ENCODE results near the gene SCT. TPM values are rescaled to one million over a fixed set of nuclear protein-coding genes. Genes with fewer than 3 reads are reported as not detected.
A peak's percentile ranks its signal among the peaks of the same experiment; 100 is the strongest.

Gene SCT
- total and polyA plus RNA-seq, 2 experiments from 2014 or later: 4.3 to 8.9 TPM

GRCh38 chr11:641806-642370, 14.9 kb upstream of the SCT start:
- no peaks in the 10 kb centered on the region for H3K9me3 ChIP-seq (ENCODE audit: low read depth)
- peaks cover 38% of the 10 kb centered on the region for H3K27me3 ChIP-seq
- no peak overlapping the region for H3K4me3 ChIP-seq
- no peak overlapping the region for H3K27ac ChIP-seq
- H3K36me3 ChIP-seq: no peaks in the 10 kb centered on the region
- no peak for DNase-seq (ENCODE audit: low read depth in 1 of 2, low spot score in 1 of 2)
- TF ChIP-seq CTCF (IDR thresholded peaks at IDR 0.05; ENCODE audit: low read depth, low read length): no peak
- H3K4me1 ChIP-seq (ENCODE audit: low read depth): peaks cover 18% of the 10 kb centered on the region

GRCh38 chr11:640021-640706, 13.2 kb upstream of the SCT start:
- Histone ChIP-seq H3K27me3 (peaks cover 54% of the 10 kb centered on the region), H3K36me3 (no peaks in the 10 kb centered on the region), H3K4me1 (ENCODE audit: low read depth) (peaks cover 25% of the 10 kb centered on the region), H3K4me3 (no peak overlapping the region), H3K9me3 (ENCODE audit: low read depth) (no peaks in the 10 kb centered on the region), H3K27ac (no peak overlapping the region)
- no peak for DNase-seq (ENCODE audit: low read depth in 1 of 2, low spot score in 1 of 2)
- TF ChIP-seq CTCF (IDR thresholded peaks at IDR 0.05; ENCODE audit: low read depth, low read length): no peak

- H3K4me3 ChIP-seq: no peak overlapping the region
- H3K9me3 ChIP-seq (ENCODE audit: low read depth): no peaks in the 10 kb centered on the region
- DNase-seq (ENCODE audit: low read depth in 1 of 2, low spot score in 1 of 2): no peak
- no peaks in the 10 kb centered on the region for H3K36me3 ChIP-seq
- no peak overlapping the region for H3K27ac ChIP-seq
- H3K27me3 ChIP-seq: peaks cover 61% of the 10 kb centered on the region
- no peak for TF ChIP-seq CTCF (IDR thresholded peaks at IDR 0.05; ENCODE audit: low read depth, low read length)
- peaks cover 25% of the 10 kb centered on the region for H3K4me1 ChIP-seq (ENCODE audit: low read depth)
These were observed 12.5 kb upstream of the SCT start for GRCh38 chr11:639332-639955.

- Histone ChIP-seq H3K4me1 (ENCODE audit: low read depth) (peaks cover 25% of the 10 kb centered on the region), H3K9me3 (ENCODE audit: low read depth) (no peaks in the 10 kb centered on the region), H3K4me3 (no peak overlapping the region), H3K27ac (no peak overlapping the region), H3K27me3 (peaks cover 62% of the 10 kb centered on the region), H3K36me3 (no peaks in the 10 kb centered on the region)
- DNase-seq (ENCODE audit: low read depth in 1 of 2, low spot score in 1 of 2): no peak
- TF ChIP-seq CTCF (IDR thresholded peaks at IDR 0.05; ENCODE audit: low read depth, low read length): no peak
These were observed 11.8 kb upstream of the SCT start for GRCh38 chr11:638631-639331.

- TF ChIP-seq CTCF (IDR thresholded peaks at IDR 0.05; ENCODE audit: low read depth, low read length): no peak
- no peak overlapping the region for H3K27ac ChIP-seq
- peaks cover 25% of the 10 kb centered on the region for H3K4me1 ChIP-seq (ENCODE audit: low read depth)
- peak overlapping the region; percentile 12 for H3K4me3 ChIP-seq
- no peaks in the 10 kb centered on the region for H3K36me3 ChIP-seq
- no peak for DNase-seq (ENCODE audit: low read depth in 1 of 2, low spot score in 1 of 2)
- H3K9me3 ChIP-seq (ENCODE audit: low read depth): no peaks in the 10 kb centered on the region
- H3K27me3 ChIP-seq: peaks cover 62% of the 10 kb centered on the region
These were observed 10.9 kb upstream of the SCT start for GRCh38 chr11:637593-638521.

Measured in cardiac muscle cell (in vitro differentiated cells and primary cell).